Smooth muscle cell (in vitro differentiated cells): ENCODE data around the gene SEMA6B. TPM values are rescaled to one million over a fixed set of nuclear protein-coding genes. Genes with fewer than 3 reads are reported as not detected.

Source experiments
- DNase-seq: peaks from one replicate; lab custom pipeline; 2025; ENCODE audit not compliant: unreplicated experiment; lab: John Stamatoyannopoulos, UW
- H2AFZ ChIP-seq: fragments of 200-600 bp; sonication (generic); 2 replicates; pipeline ENCODE4 v1.6.0; 2016; ENCODE audit warnings: antibody characterized with exemption, low read depth, mild to moderate bottlenecking
- H3F3A ChIP-seq: fragments of 200-600 bp; sonication (generic); 2 replicates; pipeline ENCODE4 v1.6.0; 2017; ENCODE audit warnings: antibody characterized with exemption, low read depth
- H3K27ac ChIP-seq: fragments of 200-600 bp; sonication (generic); 2 replicates; pipeline ENCODE4 v1.5.1; 2016; ENCODE audit warnings: low read depth, mild to moderate bottlenecking
- H3K27me3 ChIP-seq: fragments of 200-600 bp; sonication (generic); 2 replicates; pipeline ENCODE4 v1.6.1; 2016; ENCODE audit warnings: low read depth, mild to moderate bottlenecking
- H3K36me3 ChIP-seq: fragments of 200-600 bp; sonication (generic); 2 replicates; pipeline ENCODE4 v1.5.1; 2016; ENCODE audit warnings: low read depth
- H3K4me1 ChIP-seq: fragments of 200-600 bp; sonication (generic); 2 replicates; pipeline ENCODE4 v1.5.1; 2016; ENCODE audit warnings: low read depth
- H3K4me2 ChIP-seq: fragments of 200-600 bp; sonication (generic); 2 replicates; pipeline ENCODE4 v1.6.0; 2016; ENCODE audit warnings: mild to moderate bottlenecking
- H3K4me3 ChIP-seq: fragments of 200-600 bp; sonication (generic); 2 replicates; pipeline ENCODE4 v1.5.1; 2016; ENCODE audit warnings: mild to moderate bottlenecking
- H3K79me2 ChIP-seq: fragments of 200-600 bp; sonication (generic); 2 replicates; pipeline ENCODE4 v1.6.0; 2016; ENCODE audit warnings: low read depth, mild to moderate bottlenecking
- H3K9ac ChIP-seq: fragments of 200-600 bp; sonication (generic); 2 replicates; pipeline ENCODE4 v1.6.0; 2016; ENCODE audit warnings: low read depth
- H3K9me3 ChIP-seq: fragments of 200-600 bp; sonication (generic); replicated peaks from 2 replicates; pipeline ENCODE4 v1.5.1; 2016; ENCODE audit warnings: low read depth
- H4K20me1 ChIP-seq: fragments of 200-600 bp; sonication (generic); 2 replicates; pipeline ENCODE4 v1.6.0; 2016; ENCODE audit warnings: low read depth
- CTCF ChIP-seq: fragments of 200-600 bp; sonication (generic); IDR thresholded peaks from 2 replicates; pipeline ENCODE4 v1.5.1; 2017; ENCODE audit warnings: borderline replicate concordance, mild to moderate bottlenecking, antibody characterized with exemption; ENCODE audit not compliant: insufficient read depth, poor library complexity, severe bottlenecking
- WGBS: methylation state at CpG from one replicate; pipeline ENCODE4 v1.1.7; 2016; ENCODE audit warnings: low lambda C conversion rate; 5-methylcytosine and 5-hydroxymethylcytosine counted together
- polyA plus RNA-seq: library from polyadenylated mRNA; unstranded; fragments of >200 nt; fragmentation: Nextera tagmentation; extraction: Ambion mirVana; gene quantifications from 2 replicates; pipeline ENCODE4 v1.2.1, GENCODE V29; 2016
- total RNA-seq: library from RNA; depleted of rRNA; stranded (reverse); fragments of >200 nt; gene quantifications from 2 replicates; pipeline ENCODE4 v1.2.3, GENCODE V29; 2014

SEMA6B gene
- total and polyA plus RNA-seq, 2 experiments from 2014 or later = 0.63 to 1.9 TPM

- Histone ChIP-seq H3K36me3 (no peaks in the 10 kb centered on the region), H3K4me1 (peaks cover 7% of the 10 kb centered on the region), H2AFZ (no peak overlapping the region), H3K79me2 (no peaks in the 10 kb centered on the region), H3F3A (no peaks in the 10 kb centered on the region), H3K9ac (no peak overlapping the region), H3K9me3 (no peaks in the 10 kb centered on the region), H3K4me2 (no peak overlapping the region), H3K27me3 (peaks cover 10% of the 10 kb centered on the region), H3K27ac (no peak overlapping the region), H4K20me1 (no peaks in the 10 kb centered on the region), H3K4me3 (no peak overlapping the region)
- no peak for DNase-seq
- WGBS = 93% methylated on average over 1 of the region's 1 CpG
- TF ChIP-seq CTCF = no peak
Observed at GRCh38 chr19:4602915-4603314, 43.4 kb upstream of the SEMA6B start.

- Histone ChIP-seq H3K27ac (no peak overlapping the region), H3K9ac (no peak overlapping the region), H4K20me1 (no peaks in the 10 kb centered on the region), H3K9me3 (no peaks in the 10 kb centered on the region), H3K36me3 (no peaks in the 10 kb centered on the region), H3K4me2 (no peak overlapping the region), H3K27me3 (peaks cover 14% of the 10 kb centered on the region), H3F3A (no peaks in the 10 kb centered on the region), H3K4me1 (peaks cover 7% of the 10 kb centered on the region), H3K4me3 (no peak overlapping the region), H3K79me2 (no peaks in the 10 kb centered on the region), H2AFZ (no peak overlapping the region)
- no peak for TF ChIP-seq CTCF
- DNase-seq = no peak
- 88% methylated on average over 5 of the region's 5 CpGs for WGBS
Observed at GRCh38 chr19:4602173-4602788, 42.8 kb upstream of the SEMA6B start.

- TF ChIP-seq CTCF = no peak
- H3K9me3 ChIP-seq = no peaks in the 10 kb centered on the region
- H3K4me2 ChIP-seq = no peak overlapping the region
- WGBS = 71% methylated on average over 5 of the region's 5 CpGs
- DNase-seq = no peak
- H3K79me2 ChIP-seq = no peaks in the 10 kb centered on the region
- peaks cover 7% of the 10 kb centered on the region for H3K4me1 ChIP-seq
- H2AFZ ChIP-seq = no peak overlapping the region
- H3K27me3 ChIP-seq = peaks cover 18% of the 10 kb centered on the region
- H3K9ac ChIP-seq = no peak overlapping the region
- H3K36me3 ChIP-seq = no peaks in the 10 kb centered on the region
- H4K20me1 ChIP-seq = no peaks in the 10 kb centered on the region
- no peak overlapping the region for H3K4me3 ChIP-seq
- H3F3A ChIP-seq = no peaks in the 10 kb centered on the region
- H3K27ac ChIP-seq = no peak overlapping the region
Observed at GRCh38 chr19:4600893-4601292, 41.4 kb upstream of the SEMA6B start.

GRCh38 chr19:4600082-4600481 lies 40.6 kb upstream of the SEMA6B start:
- whole genome bisulfite sequencing = 91% methylated on average over 10 of the region's 10 CpGs
- peaks cover 7% of the 10 kb centered on the region for H3K4me1 ChIP-seq
- H3K4me3 ChIP-seq = no peak overlapping the region
- H3K9me3 ChIP-seq = no peaks in the 10 kb centered on the region
- no peaks in the 10 kb centered on the region for H3K36me3 ChIP-seq
- TF ChIP-seq CTCF = no peak
- no peak overlapping the region for H2AFZ ChIP-seq
- H3K4me2 ChIP-seq = no peak overlapping the region
- H3K27ac ChIP-seq = no peak overlapping the region
- no peaks in the 10 kb centered on the region for H4K20me1 ChIP-seq
- peaks cover 18% of the 10 kb centered on the region for H3K27me3 ChIP-seq
- H3F3A ChIP-seq = no peaks in the 10 kb centered on the region
- DNase-seq = no peak
- H3K79me2 ChIP-seq = no peaks in the 10 kb centered on the region
- no peak overlapping the region for H3K9ac ChIP-seq
